Stomach (tissue), 9 donors: ENCODE results near the gene ATP6V0E2. TPM values are rescaled to one million over a fixed set of nuclear protein-coding genes. Genes with fewer than 3 reads are reported as not detected.

ENCODE experiments used
- DNase-seq, 2 donors: peaks; one replicate each; pipeline versions ENCODE4 v3.0.0 to v3.0.0-alpha.2; 2013 to 2019
- H3K27ac ChIP-seq, 5 donors: fragments of 200-600 bp in 4 of 5; sonication (generic) in 4 of 5; one replicate each; pipeline ENCODE4 v1.5.1; 2013 to 2019; ENCODE audit warnings: mild to moderate bottlenecking in 1 of 5, moderate library complexity in 1 of 5
- H3K27me3 ChIP-seq, 3 donors: fragments of 200-600 bp; sonication (generic); one replicate each; pipeline ENCODE4 v1.5.1; 2017 to 2019; ENCODE audit warnings: mixed run types in 1 of 3
- H3K36me3 ChIP-seq, 4 donors: fragments of 200-600 bp; sonication (generic); 1 replicate in 3 of 4; 2 replicates in 1 of 4; pipeline ENCODE4 v1.5.1; 2016 to 2019
- H3K4me1 ChIP-seq, 4 donors: fragments of 200-600 bp; sonication (generic); one replicate each; pipeline ENCODE4 v1.5.1; 2016 to 2019
- H3K4me3 ChIP-seq, 4 donors: fragments of 200-600 bp; sonication (generic) in 3 of 4; one replicate each; pipeline ENCODE4 v1.5.1; 2016 to 2019; ENCODE audit warnings: mild to moderate bottlenecking in 1 of 4
- H3K9me3 ChIP-seq, 4 donors: fragments of 200-600 bp; sonication (generic); one replicate each; pipeline ENCODE4 v1.5.1; 2016 to 2019
- CTCF ChIP-seq, 7 experiments: fragments of 450-650 bp in 4 of 7; fragments of 200-600 bp in 3 of 7; sonication (generic) in 3 of 7; IDR thresholded peaks; one replicate each; pipeline ENCODE4 v1.5.1; 2016 to 2019; ENCODE audit warnings: antibody characterized with exemption in 7 of 7, control low read depth in 2 of 7, mild to moderate bottlenecking in 1 of 7
- EP300 ChIP-seq: sonication (generic); formaldehyde crosslinking; IDR thresholded peaks from one replicate; pipeline ENCODE4 v1.6.1; 2017; ENCODE audit warnings: antibody characterized with exemption
- POLR2A ChIP-seq, 4 donors: fragments of 450-650 bp; IDR thresholded peaks; one replicate each; pipeline ENCODE4 v1.6.1; 2016; ENCODE audit warnings: antibody characterized with exemption in 4 of 4, control low read depth in 2 of 4, mild to moderate bottlenecking in 1 of 4, moderate library complexity in 1 of 4
- POLR2AphosphoS5 ChIP-seq, 3 donors: sonication (generic); formaldehyde crosslinking; IDR thresholded peaks; one replicate each; pipeline ENCODE4 v1.6.1; 2016; ENCODE audit warnings: antibody characterized with exemption in 3 of 3
- WGBS, 5 donors: extraction: QIAGEN DNeasy Blood & Tissue Kit in 3 of 5; methylation state at CpG; one replicate each; pipeline versions ENCODE4 v1.1.5 to v1.1.7; 2013 to 2018; 5-methylcytosine and 5-hydroxymethylcytosine counted together
- intact Hi-C: fragments of 100-400 bp; cut with DNase I; formaldehyde crosslinking; loops from one replicate; pipeline ENCODE4 v1.15.1; 2023; ENCODE audit warnings: low total_unique reads
- polyA plus RNA-seq, 3 donors: library from polyadenylated mRNA; stranded (reverse); fragments of 200-250 nt; gene quantifications; one replicate each; pipeline ENCODE4 v1.2.3, GENCODE V29; 2013
- total RNA-seq, 5 donors: library from RNA; depleted of rRNA; stranded (reverse); fragments of >200 nt; gene quantifications; one replicate each; pipeline versions ENCODE4 v1.1.0 to v1.2.3, GENCODE V29; 2014 to 2016
- donor health status: healthy with polysubstance abuse.
- donor health status: Bipolar disorder and iron deficiency.
- donor health status: healthy.

ATP6V0E2 gene
- total and polyA plus RNA-seq, 8 donors: 5.1 to 83.5 (median 17.1) TPM; not detected in 1

GRCh38 chr7:149869291-149869650 lies 4.5 kb upstream of the ATP6V0E2 start:
- DNase-seq: no peak
- 80 to 92% (median 87%) methylated on average over 5 of the region's 5 CpGs for WGBS, 5 donors
- Histone ChIP-seq H3K4me3 (no peak overlapping the region), H3K9me3 (no peaks in the 10 kb centered on the region), H3K27me3 (no peaks in the 10 kb centered on the region), H3K4me1 (peaks cover 4 to 31% (median 17%) of the 10 kb centered on the region in 4 donors), H3K27ac (no peak overlapping the region), H3K36me3 (peaks cover 4 to 27% (median 19%) of the 10 kb centered on the region in 4 donors)
- intact Hi-C loops: no loop called here
- TF ChIP-seq CTCF (IDR thresholded peaks at IDR 0.05) (no peak), POLR2A (IDR thresholded peaks at IDR 0.05) (no peak), EP300 (no peak), POLR2AphosphoS5 (IDR thresholded peaks at IDR 0.05) (no peak)

- TF ChIP-seq POLR2A (IDR thresholded peaks at IDR 0.05) (no peak), EP300 (no peak), POLR2AphosphoS5 (IDR thresholded peaks at IDR 0.05) (no peak), CTCF (IDR thresholded peaks at IDR 0.05) (no peak)
- Histone ChIP-seq H3K4me3 (no peak overlapping the region), H3K36me3 (peaks cover 0 to 21% (median 13%) of the 10 kb centered on the region in 4 donors), H3K27me3 (no peaks in the 10 kb centered on the region), H3K4me1 (peaks cover 4 to 37% (median 23%) of the 10 kb centered on the region in 4 donors), H3K27ac (no peak overlapping the region), H3K9me3 (no peaks in the 10 kb centered on the region)
- intact Hi-C loops: no loop called here
- 59 to 84% (median 68%) methylated on average over 6 of the region's 6 CpGs for WGBS, 5 donors
- no peak for DNase-seq
These were observed 3.9 kb upstream of the ATP6V0E2 start for GRCh38 chr7:149869867-149870266.

GRCh38 chr7:149870274-149870673 lies 3.5 kb upstream of the ATP6V0E2 start:
- H3K4me3 ChIP-seq: no peak overlapping the region
- intact Hi-C loops: no loop called here
- no peak for TF ChIP-seq POLR2AphosphoS5 (IDR thresholded peaks at IDR 0.05)
- TF ChIP-seq CTCF (IDR thresholded peaks at IDR 0.05): no peak
- TF ChIP-seq POLR2A (IDR thresholded peaks at IDR 0.05): no peak
- no peak for TF ChIP-seq EP300
- WGBS, 5 donors: 79 to 93% (median 85%) methylated on average over 3 of the region's 3 CpGs
- peaks cover 4 to 39% (median 27%) of the 10 kb centered on the region in 4 donors for H3K4me1 ChIP-seq
- H3K9me3 ChIP-seq: no peaks in the 10 kb centered on the region
- H3K36me3 ChIP-seq: peaks cover 0 to 17% (median 9%) of the 10 kb centered on the region in 4 donors
- no peaks in the 10 kb centered on the region for H3K27me3 ChIP-seq
- DNase-seq: no peak
- no peak overlapping the region for H3K27ac ChIP-seq

DNA sequence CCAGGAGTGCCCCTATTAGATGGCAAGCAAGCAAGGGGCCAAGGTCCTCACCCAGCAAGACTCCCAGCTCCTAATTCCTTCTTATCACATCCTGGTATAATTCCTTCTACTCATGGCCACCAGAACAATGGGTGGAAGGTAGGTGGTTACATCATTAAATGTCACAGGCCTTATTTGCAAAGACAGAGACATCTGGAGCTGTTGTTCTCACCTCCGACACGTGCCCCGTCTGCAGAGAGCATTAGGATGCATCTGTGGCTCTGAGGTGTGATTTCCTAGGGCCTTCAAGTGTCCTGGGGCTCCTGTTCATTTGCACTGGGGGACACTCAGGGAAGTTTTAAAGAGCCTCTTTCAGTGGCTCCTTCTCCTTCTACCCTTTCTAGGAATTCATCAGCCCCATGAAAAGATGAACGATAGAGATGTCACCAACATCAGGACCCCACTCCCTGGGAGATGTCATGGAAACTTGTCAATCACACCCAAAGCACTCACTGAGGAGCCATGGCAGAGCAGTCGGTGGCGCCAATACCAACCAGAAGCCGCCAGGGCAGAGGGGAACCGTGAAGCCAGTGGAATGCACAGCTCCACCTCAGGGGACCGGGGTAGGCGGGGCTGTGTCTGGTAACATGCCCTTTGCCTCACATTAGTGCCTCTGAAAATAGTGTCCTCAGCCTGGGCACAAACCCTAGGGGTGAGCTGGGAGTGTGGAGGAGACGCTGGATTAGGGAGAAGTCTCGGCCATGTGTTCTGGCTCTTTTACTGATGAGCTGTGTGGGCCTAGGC lies 2.9 kb upstream of the ATP6V0E2 start:
- intact Hi-C loops: no loop called here
- H3K4me3 ChIP-seq: no peak overlapping the region
- no peaks in the 10 kb centered on the region for H3K9me3 ChIP-seq
- WGBS, 5 donors: 82 to 90% (median 88%) methylated on average over 12 of the region's 12 CpGs
- peaks cover 0 to 11% (median 4%) of the 10 kb centered on the region in 4 donors for H3K36me3 ChIP-seq
- TF ChIP-seq POLR2AphosphoS5 (IDR thresholded peaks at IDR 0.05): no peak
- TF ChIP-seq POLR2A (IDR thresholded peaks at IDR 0.05): no peak
- no peak for TF ChIP-seq CTCF (IDR thresholded peaks at IDR 0.05)
- TF ChIP-seq EP300: no peak
- no peak overlapping the region for H3K27ac ChIP-seq
- peak in 1 of 2 donors; percentile 4 for DNase-seq
- peaks cover 4 to 37% (median 30%) of the 10 kb centered on the region in 4 donors for H3K4me1 ChIP-seq
- no peaks in the 10 kb centered on the region for H3K27me3 ChIP-seq
